ENCODE measurements around the gene ADAM21. TPM values are rescaled to one million over a fixed set of nuclear protein-coding genes. Genes with fewer than 3 reads are reported as not detected.
"Not testable (repeated sequence)": the region's sequence is repeated elsewhere in the genome, so short reads cannot be mapped to it uniquely, and the experiment has no call there.

ADAM21 gene
- total RNA-seq, 1 donor = not detected

GRCh38 chr14:70468731-70469130, 16.8 kb downstream of the ADAM21 start:
- Histone ChIP-seq H3K4me3 (ENCODE audit: low read length) (no peak overlapping the region), H3K9me3 (ENCODE audit: low read depth, low read length) (no peaks in the 10 kb centered on the region), H3K27me3 (ENCODE audit: insufficient read depth, low read length) (no peaks in the 10 kb centered on the region), H3K4me1 (ENCODE audit: insufficient read depth, low read length) (no peaks in the 10 kb centered on the region)

GRCh38 chr14:70470863-70471563, 19.0 kb downstream of the ADAM21 start:
- not testable (repeated sequence) for H3K4me1 ChIP-seq (ENCODE audit: insufficient read depth, low read length); H3K27me3 ChIP-seq (ENCODE audit: insufficient read depth, low read length); H3K9me3 ChIP-seq (ENCODE audit: low read depth, low read length); H3K4me3 ChIP-seq (ENCODE audit: low read length)

DNA sequence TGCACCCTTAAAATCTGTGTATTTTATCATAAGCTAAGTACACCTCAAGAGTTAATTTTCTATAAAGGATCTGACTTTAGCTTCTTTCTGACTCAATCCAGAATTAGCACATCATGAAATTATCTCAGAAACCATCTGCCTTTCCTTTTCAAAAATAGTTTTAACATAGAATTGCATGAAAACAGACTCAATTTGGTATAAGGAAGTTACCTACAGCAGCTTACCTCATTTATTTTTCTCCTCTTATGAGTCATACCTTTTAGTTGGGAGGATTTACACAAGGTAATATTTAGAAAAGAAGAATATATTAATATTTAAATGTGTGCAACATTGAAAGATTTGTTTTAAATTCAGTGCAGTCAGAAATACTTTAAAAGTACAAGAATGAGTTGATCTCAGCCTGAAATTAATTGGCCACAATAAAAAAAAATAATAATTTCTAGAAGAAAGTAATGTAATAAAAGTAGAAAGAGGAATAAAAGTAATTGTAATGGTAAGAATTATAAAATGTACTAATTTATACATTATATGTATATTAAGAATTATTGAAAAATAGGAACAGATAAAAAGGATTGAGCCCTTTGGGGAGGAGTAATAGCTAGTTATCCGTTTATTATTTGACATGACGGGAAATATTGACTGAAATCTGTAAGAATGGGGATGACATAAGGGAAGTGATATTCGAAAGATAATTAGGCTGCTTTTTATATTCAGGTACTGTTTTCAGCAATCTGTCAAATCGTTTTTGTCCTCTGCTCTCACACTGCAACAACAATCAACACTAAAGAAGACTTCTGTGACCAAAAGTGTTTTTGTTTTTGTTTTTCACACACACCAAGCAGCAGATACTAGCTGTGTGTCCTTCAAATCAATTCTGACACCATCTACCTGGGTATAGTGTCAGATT, 20.5 kb downstream of the ADAM21 start:
- Histone ChIP-seq H3K9me3 (ENCODE audit: low read depth, low read length) (no peaks in the 10 kb centered on the region), H3K27me3 (ENCODE audit: insufficient read depth, low read length) (no peaks in the 10 kb centered on the region), H3K4me3 (ENCODE audit: low read length) (no peak overlapping the region), H3K4me1 (ENCODE audit: insufficient read depth, low read length) (no peaks in the 10 kb centered on the region)

DNA sequence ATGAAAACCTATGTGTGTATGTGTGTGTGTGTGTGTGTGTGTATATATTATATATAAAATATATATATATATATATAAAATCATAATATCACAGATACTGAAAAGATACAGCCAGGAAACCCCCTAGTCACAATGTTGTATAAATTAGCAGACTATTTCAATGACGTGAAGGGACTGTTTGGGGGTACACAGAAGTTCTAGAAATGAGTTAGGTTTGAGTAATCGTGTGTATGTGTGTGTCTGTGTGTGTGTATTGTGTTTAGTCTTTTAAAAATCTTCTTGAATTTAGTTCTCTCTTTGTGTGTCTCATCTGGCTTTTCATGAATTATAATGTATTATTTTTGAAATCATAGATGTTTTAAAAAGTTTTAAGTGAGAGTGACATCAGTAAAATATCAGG, 21.9 kb downstream of the ADAM21 start:
- no peaks in the 10 kb centered on the region for H3K27me3 ChIP-seq (ENCODE audit: insufficient read depth, low read length)
- H3K4me3 ChIP-seq (ENCODE audit: low read length) = no peak overlapping the region
- H3K4me1 ChIP-seq (ENCODE audit: insufficient read depth, low read length) = no peaks in the 10 kb centered on the region
- no peaks in the 10 kb centered on the region for H3K9me3 ChIP-seq (ENCODE audit: low read depth, low read length)

DNA sequence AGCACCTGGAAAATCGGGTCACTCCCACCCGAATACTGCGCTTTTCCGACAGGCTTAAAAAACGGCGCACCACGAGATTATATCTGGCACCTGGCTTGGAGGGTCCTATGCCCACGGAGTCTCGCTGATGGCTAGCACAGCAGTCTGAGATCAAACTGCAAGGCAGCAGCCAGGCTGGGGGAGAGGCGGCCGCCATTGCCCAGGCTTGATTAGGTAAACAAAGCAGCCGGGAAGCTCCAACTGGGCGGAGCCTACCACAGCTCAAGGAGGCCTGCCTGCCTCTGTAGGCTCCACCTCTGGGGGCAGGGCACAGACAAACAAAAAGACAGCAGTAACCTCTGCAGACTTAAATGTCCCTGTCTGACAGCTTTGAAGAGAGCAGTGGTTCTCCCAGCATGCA, 23.5 kb downstream of the ADAM21 start:
- H3K4me1 ChIP-seq (ENCODE audit: insufficient read depth, low read length); H3K4me3 ChIP-seq (ENCODE audit: low read length); H3K27me3 ChIP-seq (ENCODE audit: insufficient read depth, low read length); H3K9me3 ChIP-seq (ENCODE audit: low read depth, low read length): not testable (repeated sequence)

- H3K9me3 ChIP-seq (ENCODE audit: low read depth, low read length); H3K4me3 ChIP-seq (ENCODE audit: low read length); H3K27me3 ChIP-seq (ENCODE audit: insufficient read depth, low read length); H3K4me1 ChIP-seq (ENCODE audit: insufficient read depth, low read length): not testable (repeated sequence)
Measured at GRCh38 chr14:70477356-70478105, 25.6 kb downstream of the ADAM21 start.

GRCh38 chr14:70489579-70490200, 37.7 kb downstream of the ADAM21 start:
- no peaks in the 10 kb centered on the region for H3K27me3 ChIP-seq (ENCODE audit: insufficient read depth, low read length)
- no peaks in the 10 kb centered on the region for H3K4me1 ChIP-seq (ENCODE audit: insufficient read depth, low read length)
- peaks cover 24% of the 10 kb centered on the region for H3K9me3 ChIP-seq (ENCODE audit: low read depth, low read length)
- H3K4me3 ChIP-seq (ENCODE audit: low read length) = no peak overlapping the region

- no peaks in the 10 kb centered on the region for H3K4me1 ChIP-seq (ENCODE audit: insufficient read depth, low read length)
- no peaks in the 10 kb centered on the region for H3K27me3 ChIP-seq (ENCODE audit: insufficient read depth, low read length)
- H3K4me3 ChIP-seq (ENCODE audit: low read length) = no peak overlapping the region
- no peaks in the 10 kb centered on the region for H3K9me3 ChIP-seq (ENCODE audit: low read depth, low read length)
Measured at GRCh38 chr14:70498191-70498590, 46.2 kb downstream of the ADAM21 start.

Other genes starting within 250 kb of the ADAM21 start
- 15.5 TPM for gene COX16, start 92.5 kb upstream of the ADAM21 start, total RNA-seq
- 7.3 TPM for gene SYNJ2BP, start 35.1 kb upstream of the ADAM21 start, total RNA-seq
- gene ADAM20, start 82.8 kb downstream of the ADAM21 start, total RNA-seq = 0.52 TPM
- gene MED6, start 148.5 kb downstream of the ADAM21 start, total RNA-seq = 96.3 TPM
- 6.6 TPM for gene TTC9, start 189.7 kb downstream of the ADAM21 start, total RNA-seq